Nephron progenitor cell (in vitro differentiated cells): Measurements from ENCODE around the gene CIB4.
A peak's percentile ranks its signal among the peaks of the same experiment; 100 is the strongest.

Source experiments
- DNase-seq: peaks from one replicate; pipeline ENCODE4 v3.0.0; 2021
- H3K27ac Mint-ChIP-seq: 2 replicates; pipeline ENCODE4 v1.8.0; 2021; ENCODE audit warnings: mild to moderate bottlenecking, moderate library complexity, mixed read lengths
- H3K27me3 Mint-ChIP-seq: 2 replicates; pipeline ENCODE4 v1.8.0; 2021; ENCODE audit warnings: mild to moderate bottlenecking, low read depth, mixed read lengths; ENCODE audit not compliant: poor library complexity
- H3K36me3 Mint-ChIP-seq: 2 replicates; pipeline ENCODE4 v1.8.0; 2021; ENCODE audit warnings: low read depth, mixed read lengths
- H3K4me1 Mint-ChIP-seq: 2 replicates; pipeline ENCODE4 v1.8.0; 2021; ENCODE audit warnings: mixed read lengths
- H3K4me3 Mint-ChIP-seq: 2 replicates; pipeline ENCODE4 v1.8.0; 2021; ENCODE audit warnings: mild to moderate bottlenecking, moderate library complexity, mixed read lengths
- H3K9me3 Mint-ChIP-seq: 2 replicates; pipeline ENCODE4 v1.8.0; 2021; ENCODE audit warnings: mild to moderate bottlenecking, moderate library complexity, mixed read lengths
- CTCF ChIP-seq: fragments of 200-600 bp; sonication (generic); IDR thresholded peaks from 2 replicates; pipeline ENCODE4 v1.5.0; 2021; ENCODE audit warnings: antibody characterized with exemption

The CIB4 gene

GRCh38 chr2:26674771-26675170, 33.6 kb upstream of the CIB4 start:
- Mint-ChIP-seq H3K36me3 (no peaks in the 10 kb centered on the region), H3K27me3 (peaks cover 23% of the 10 kb centered on the region), H3K4me1 (peaks cover 20% of the 10 kb centered on the region), H3K4me3 (no peak overlapping the region), H3K27ac (peak overlapping the region; percentile 83), H3K9me3 (peaks cover 13% of the 10 kb centered on the region)
- TF ChIP-seq CTCF: no peak
- no peak for DNase-seq

GRCh38 chr2:26674002-26674751, 33.0 kb upstream of the CIB4 start:
- no peak for DNase-seq
- Mint-ChIP-seq H3K27me3 (peaks cover 20% of the 10 kb centered on the region), H3K36me3 (no peaks in the 10 kb centered on the region), H3K9me3 (peaks cover 13% of the 10 kb centered on the region), H3K4me3 (no peak overlapping the region), H3K27ac (no peak overlapping the region), H3K4me1 (peaks cover 26% of the 10 kb centered on the region)
- TF ChIP-seq CTCF: no peak

- Mint-ChIP-seq H3K27me3 (peaks cover 10% of the 10 kb centered on the region), H3K4me3 (no peak overlapping the region), H3K9me3 (peaks cover 6% of the 10 kb centered on the region), H3K36me3 (no peaks in the 10 kb centered on the region), H3K4me1 (peaks cover 30% of the 10 kb centered on the region), H3K27ac (peak overlapping the region; percentile 83)
- TF ChIP-seq CTCF: no peak
- no peak for DNase-seq
Measured at GRCh38 chr2:26672818-26673393, 31.7 kb upstream of the CIB4 start.

- peaks cover 30% of the 10 kb centered on the region for H3K4me1 Mint-ChIP-seq
- TF ChIP-seq CTCF: no peak
- H3K27me3 Mint-ChIP-seq: peaks cover 12% of the 10 kb centered on the region
- peak; percentile 29 for DNase-seq
- H3K4me3 Mint-ChIP-seq: no peak overlapping the region
- H3K36me3 Mint-ChIP-seq: no peaks in the 10 kb centered on the region
- H3K9me3 Mint-ChIP-seq: no peaks in the 10 kb centered on the region
- peak overlapping the region; percentile 83 for H3K27ac Mint-ChIP-seq
Measured at GRCh38 chr2:26672112-26672817, 31.1 kb upstream of the CIB4 start.

- Mint-ChIP-seq H3K27me3 (peaks cover 12% of the 10 kb centered on the region), H3K36me3 (no peaks in the 10 kb centered on the region), H3K4me3 (no peak overlapping the region), H3K27ac (no peak overlapping the region), H3K4me1 (peaks cover 30% of the 10 kb centered on the region), H3K9me3 (peaks cover 1% of the 10 kb centered on the region)
- no peak for TF ChIP-seq CTCF
- DNase-seq: no peak
Measured at GRCh38 chr2:26671691-26672090, 30.5 kb upstream of the CIB4 start.
